Astrocyte of the spinal cord (primary cell): ENCODE data around the gene CCDC34.

ENCODE experiments used
- DNase-seq: peaks from one replicate; pipeline ENCODE4 v3.0.0; 2011; ENCODE audit warnings: low read depth, low spot score
- H3K4me3 ChIP-seq: 2 replicates; pipeline ENCODE4 v1.5.1; 2011; ENCODE audit warnings: low read depth, mild to moderate bottlenecking, low read length, moderate library complexity
- CTCF ChIP-seq: IDR thresholded peaks from 2 replicates; pipeline ENCODE4 v1.5.1; 2012; ENCODE audit warnings: low read depth, mild to moderate bottlenecking, low read length, inconsistent platforms
- in situ Hi-C: cut with HindIII; loops from 2 replicates; pipeline ENCODE4 v1.10.0; 2017; ENCODE audit warnings: low sequenced_read_pairs

Gene CCDC34

GRCh38 chr11:27380771-27381170, 17.8 kb upstream of the CCDC34 start:
- no peak for TF ChIP-seq CTCF
- H3K4me3 ChIP-seq: no peak overlapping the region
- no peak for DNase-seq
- in situ Hi-C loops: no loop called here

GRCh38 chr11:27379449-27379848, 16.4 kb upstream of the CCDC34 start:
- H3K4me3 ChIP-seq: no peak overlapping the region
- TF ChIP-seq CTCF: no peak
- DNase-seq: no peak
- in situ Hi-C loops: no loop called here

GRCh38 chr11:27375370-27375769, 12.4 kb upstream of the CCDC34 start:
- no peak for DNase-seq
- no peak for TF ChIP-seq CTCF
- H3K4me3 ChIP-seq: no peak overlapping the region
- in situ Hi-C loops: no loop called here

GRCh38 chr11:27373856-27374602, 11.0 kb upstream of the CCDC34 start:
- in situ Hi-C loops: no loop called here
- DNase-seq: no peak

GRCh38 chr11:27373392-27373791, 10.4 kb upstream of the CCDC34 start:
- H3K4me3 ChIP-seq: no peak overlapping the region
- TF ChIP-seq CTCF: no peak
- DNase-seq: no peak
- in situ Hi-C loops: no loop called here

More at GRCh38 chr11:27373856-27374602, 11.0 kb upstream of the CCDC34 start:
- TF ChIP-seq CTCF: no peak
- no peak overlapping the region for H3K4me3 ChIP-seq

- no peak overlapping the region for H3K4me3 ChIP-seq
- in situ Hi-C loops: no loop called here
- no peak for DNase-seq
- no peak for TF ChIP-seq CTCF
These were observed 9.1 kb upstream of the CCDC34 start for GRCh38 chr11:27372164-27372563.
